IMR-90 (cell line): ENCODE data around the gene ULK1. TPM values are rescaled to one million over a fixed set of nuclear protein-coding genes. Genes with fewer than 3 reads are reported as not detected.
A peak's percentile ranks its signal among the peaks of the same experiment; 100 is the strongest.

Source experiments
- ATAC-seq: fragments of 200-7000 bp; cut with Tn5 transposase; 2 replicates; pipeline ENCODE4 v1.9.1; 2020; ENCODE audit warnings: low read depth, mild to moderate bottlenecking, moderate library complexity
- BruUV-seq: library from RNA; stranded (reverse); fragments of 400-500 nt; replicated peaks from 2 replicates; lab custom pipeline; 2021; lab: Mats Ljungman, UMichigan
- CTCF ChIA-PET: fragments of 300-600 bp; formaldehyde crosslinking; extraction: SDS; loops from one replicate; lab custom pipeline; 2021; ENCODE audit warnings: antibody characterized with exemption; lab: Yijun Ruan, JAX
- POLR2A ChIA-PET: fragments of 300-600 bp; sonication (Branson Sonifier 250); formaldehyde crosslinking; loops from one replicate; lab custom pipeline; 2022; ENCODE audit warnings: antibody characterized with exemption; ENCODE audit not compliant: unreplicated experiment; lab: Charles Lee
- DNase-seq: peaks from one replicate; pipeline ENCODE4 v3.0.0; 2013
- H2AFZ ChIP-seq: replicated peaks from 2 replicates; pipeline ENCODE3; 2013; ENCODE audit warnings: low read length, mild to moderate bottlenecking; ENCODE audit not compliant: poor library complexity
- H2AK5ac ChIP-seq: 2 replicates; pipeline ENCODE4 v1.6.1; 2013; ENCODE audit warnings: low read depth, low read length, inconsistent platforms
- H2AK9ac ChIP-seq: replicated peaks from 2 replicates; pipeline ENCODE3; 2013; ENCODE audit warnings: mild to moderate bottlenecking, low read depth, low read length, moderate library complexity; ENCODE audit not compliant: poor library complexity
- H2BK120ac ChIP-seq: 2 replicates; pipeline ENCODE4 v1.6.1; 2013; ENCODE audit warnings: low read depth, low read length, inconsistent platforms
- H2BK15ac ChIP-seq: 3 replicates; pipeline ENCODE4 v1.6.1; 2013; ENCODE audit warnings: low read depth, low read length, inconsistent platforms
- H2BK20ac ChIP-seq: 2 replicates; pipeline ENCODE4 v1.6.1; 2013; ENCODE audit warnings: low read depth, mild to moderate bottlenecking, inconsistent platforms, low read length, moderate library complexity
- H2BK5ac ChIP-seq: 2 replicates; pipeline ENCODE4 v1.6.1; 2013; ENCODE audit warnings: mild to moderate bottlenecking, low read depth, low read length, inconsistent platforms; ENCODE audit not compliant: poor library complexity, severe bottlenecking
- H3K14ac ChIP-seq: replicated peaks from 2 replicates; pipeline ENCODE4 v1.6.1; 2013; ENCODE audit warnings: low read depth, low read length, inconsistent platforms
- H3K18ac ChIP-seq: 2 replicates; pipeline ENCODE4 v1.6.1; 2013; ENCODE audit warnings: low read depth, low read length, control low read depth
- H3K23ac ChIP-seq: 2 replicates; pipeline ENCODE4 v1.6.1; 2013; ENCODE audit warnings: low read depth, low read length, inconsistent platforms
- H3K27ac ChIP-seq: 2 replicates; pipeline ENCODE4 v1.5.1; 2013; ENCODE audit warnings: mild to moderate bottlenecking, control low read depth, low read length; ENCODE audit not compliant: insufficient read depth
- H3K27me3 ChIP-seq: 2 replicates; pipeline ENCODE4 v1.6.1; 2013; ENCODE audit warnings: low read length; ENCODE audit not compliant: control insufficient read depth, insufficient read depth
- H3K36me3 ChIP-seq: 2 replicates; pipeline ENCODE4 v1.6.1; 2013; ENCODE audit warnings: low read length, mixed read lengths; ENCODE audit not compliant: control insufficient read depth, insufficient read depth
- H3K4ac ChIP-seq: 2 replicates; pipeline ENCODE4 v1.6.1; 2013; ENCODE audit warnings: low read depth, low read length, inconsistent platforms
- H3K4me1 ChIP-seq: 2 replicates; pipeline ENCODE4 v1.6.1; 2013; ENCODE audit warnings: low read length, mixed read lengths; ENCODE audit not compliant: control insufficient read depth, insufficient read depth
- H3K4me2 ChIP-seq: 2 replicates; pipeline ENCODE4 v1.6.1; 2013; ENCODE audit warnings: low read depth, mild to moderate bottlenecking, control low read depth, low read length, moderate library complexity
- H3K4me3 ChIP-seq: 2 replicates; pipeline ENCODE4 v1.5.1; 2013; ENCODE audit warnings: low read depth, mild to moderate bottlenecking, control low read depth, low read length, moderate library complexity; ENCODE audit not compliant: insufficient read depth
- H3K56ac ChIP-seq: 2 replicates; pipeline ENCODE4 v1.6.1; 2013; ENCODE audit warnings: low read length, inconsistent platforms; ENCODE audit not compliant: insufficient read depth; ENCODE audit errors: extremely low read depth
- H3K79me1 ChIP-seq, 2 experiments: 2 replicates each; pipeline ENCODE4 v1.6.1; 2013; ENCODE audit warnings: low read length in 2 of 2, inconsistent platforms in 1 of 2, low read depth in 1 of 2
- H3K9ac ChIP-seq: 2 replicates; pipeline ENCODE4 v1.6.1; 2013; ENCODE audit warnings: low read depth, low read length, control low read depth
- H3K9me1 ChIP-seq: 2 replicates; pipeline ENCODE4 v1.6.1; 2013; ENCODE audit warnings: low read length, inconsistent platforms; ENCODE audit not compliant: insufficient read depth
- H3K9me3 ChIP-seq: 2 replicates; pipeline ENCODE4 v1.6.1; 2013; ENCODE audit warnings: low read length; ENCODE audit not compliant: control insufficient read depth, insufficient read depth
- H4K20me1 ChIP-seq: 2 replicates; pipeline ENCODE4 v1.6.1; 2013; ENCODE audit warnings: low read length, inconsistent platforms; ENCODE audit not compliant: insufficient read depth
- H4K5ac ChIP-seq: 2 replicates; pipeline ENCODE4 v1.6.1; 2013; ENCODE audit warnings: mild to moderate bottlenecking, low read depth, low read length, control low read depth
- H4K8ac ChIP-seq, 2 experiments: 2 replicates each; pipeline ENCODE4 v1.6.1; 2013; ENCODE audit warnings: low read depth in 2 of 2, low read length in 2 of 2, control low read depth in 1 of 2, inconsistent platforms in 1 of 2
- H4K91ac ChIP-seq: 2 replicates; pipeline ENCODE4 v1.6.1; 2013; ENCODE audit warnings: low read depth, low read length, inconsistent platforms; ENCODE audit not compliant: insufficient read depth
- MXI1 ChIP-seq: IDR thresholded peaks from 2 replicates; pipeline ENCODE4 v1.6.1; 2012; ENCODE audit warnings: low read depth, mild to moderate bottlenecking, low read length, moderate library complexity, borderline replicate concordance
- WGBS, 2 experiments: methylation state at CpG; one replicate each; pipeline versions ENCODE4 v1.1.5 to v1.1.7; 2013; ENCODE audit warnings: missing lambda C conversion rate in 2 of 2; ENCODE audit not compliant: insufficient read length in 1 of 2; ENCODE audit errors: extremely low coverage in 2 of 2; 5-methylcytosine and 5-hydroxymethylcytosine counted together
- dilution Hi-C: fragments of 300-500 bp; cut with HindIII; formaldehyde crosslinking; loops from one replicate; pipeline ENCODE4 v1.14.3; 2018; ENCODE audit warnings: low sequenced_read_pairs; ENCODE audit not compliant: unreplicated experiment
- in situ Hi-C: fragments of 300-500 bp; cut with MboI; formaldehyde crosslinking; loops from 3 replicates; pipeline ENCODE4 v1.14.3; 2019; ENCODE audit warnings: low sequenced_read_pairs, inconsistent platforms, mixed read lengths
- intact Hi-C: fragments of 100-400 bp; cut with micrococcal nuclease; formaldehyde crosslinking; loops from 2 replicates; pipeline ENCODE4 v1.10.0; 2022
- polyA plus RNA-seq, 3 experiments: library from polyadenylated mRNA; depleted of rRNA; stranded (reverse); fragments of >200 nt; gene quantifications; 2 replicates each; pipeline ENCODE4 v1.2.3, GENCODE V29; 2012; ENCODE audit warnings: low replicate concordance in 1 of 3
- total RNA-seq: library from RNA; depleted of rRNA; stranded (reverse); fragments of >200 nt; gene quantifications from 2 replicates; pipeline ENCODE4 v1.2.3, GENCODE V29; 2012
- TF ChIP-seq, protein P1 (sequence below): fragments of 150-350 bp; IDR thresholded peaks from 2 replicates; pipeline ENCODE4 v1.6.1; 2017; ENCODE audit warnings: mild to moderate bottlenecking, antibody characterized with exemption, low read length, low read depth

ULK1 gene
- total and polyA plus RNA-seq, 2 of the 4 experiments (the other 2 are of a cell fraction), result 1.8 to 19.2 TPM

DNA sequence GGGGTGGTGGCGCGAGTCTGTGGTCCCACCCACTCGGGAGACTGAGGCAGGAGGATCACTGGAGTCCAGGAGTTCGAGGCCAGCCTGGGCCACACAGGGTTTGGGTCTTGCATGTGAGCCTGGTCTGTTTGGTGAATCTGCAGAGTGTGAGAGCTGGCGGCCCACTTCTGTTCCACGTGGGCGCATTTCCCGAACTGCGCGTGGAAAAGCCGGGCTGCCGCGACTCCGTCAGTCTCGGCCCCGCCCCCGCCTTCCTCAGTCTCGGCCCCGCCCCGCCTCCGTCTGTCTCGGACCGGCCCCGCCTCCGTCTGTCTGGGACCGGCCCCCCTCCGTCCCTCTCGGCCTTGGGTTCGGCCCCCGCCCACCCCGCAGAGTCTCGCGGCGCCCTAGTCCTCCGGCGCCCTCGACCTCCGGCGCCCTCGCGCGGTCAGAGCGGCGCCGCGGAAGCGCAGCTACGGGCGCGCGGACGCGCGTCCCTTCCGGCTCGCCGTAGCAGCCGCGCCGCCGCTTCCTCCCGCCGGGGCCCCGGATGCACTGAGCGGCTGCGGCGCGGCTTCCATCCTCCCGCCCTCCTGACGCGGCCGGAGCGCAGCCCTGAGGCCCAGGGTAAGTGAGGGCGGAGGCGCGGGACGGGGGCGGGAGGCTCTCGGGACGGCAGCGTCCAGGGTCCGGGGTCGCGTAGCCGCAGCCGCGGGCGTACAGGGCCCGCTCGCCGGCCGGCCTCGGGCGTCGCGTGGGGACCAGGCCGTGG is 55.2 kb downstream of the ULK1 start, which contains the start of gene EP400 (continued):
- TF ChIP-seq, protein P1, sequence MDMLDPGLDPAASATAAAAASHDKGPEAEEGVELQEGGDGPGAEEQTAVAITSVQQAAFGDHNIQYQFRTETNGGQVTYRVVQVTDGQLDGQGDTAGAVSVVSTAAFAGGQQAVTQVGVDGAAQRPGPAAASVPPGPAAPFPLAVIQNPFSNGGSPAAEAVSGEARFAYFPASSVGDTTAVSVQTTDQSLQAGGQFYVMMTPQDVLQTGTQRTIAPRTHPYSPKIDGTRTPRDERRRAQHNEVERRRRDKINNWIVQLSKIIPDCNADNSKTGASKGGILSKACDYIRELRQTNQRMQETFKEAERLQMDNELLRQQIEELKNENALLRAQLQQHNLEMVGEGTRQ, result no peak

DNA sequence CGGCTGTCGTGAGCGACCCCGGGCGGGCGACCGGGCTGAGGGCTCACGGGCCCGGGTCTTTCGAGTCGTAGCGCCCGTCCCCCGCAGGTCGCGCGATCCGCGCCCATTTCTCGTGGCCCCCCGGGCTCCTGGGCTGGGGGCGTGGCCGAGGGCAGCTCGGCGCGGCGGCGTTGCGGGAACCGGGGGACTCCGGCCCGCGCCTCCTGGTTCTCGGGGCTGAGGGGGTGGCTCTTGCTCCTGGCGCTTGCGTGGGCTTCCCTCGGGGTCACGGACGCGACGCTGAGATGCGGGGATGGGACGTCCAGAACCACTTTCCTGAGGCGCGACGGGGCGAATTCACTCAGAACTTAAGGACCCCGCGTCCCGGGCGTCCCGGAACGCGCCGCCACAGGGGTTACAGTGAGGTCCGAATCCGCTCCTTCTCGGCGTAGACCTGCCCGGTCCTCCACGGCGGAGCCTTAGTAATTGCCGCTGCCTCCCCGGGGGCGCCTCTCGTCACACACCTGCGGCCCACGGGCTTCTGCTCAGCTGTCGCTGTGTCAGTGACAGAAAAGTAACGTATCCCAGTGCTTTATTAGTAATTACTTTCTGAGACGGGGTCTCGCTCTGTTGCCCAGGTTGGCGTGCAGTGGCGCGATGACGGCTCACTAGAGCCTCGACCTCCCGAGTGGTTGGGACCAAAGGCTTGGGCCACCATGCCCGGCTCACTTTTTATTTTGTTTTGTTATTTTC is 55.9 kb downstream of the ULK1 start:
- no peak overlapping the region for H2BK15ac ChIP-seq
- BruUV-seq, result no TSS peak
- H2AFZ ChIP-seq, result peak overlapping the region; percentile 96
- no peak overlapping the region for H2BK20ac ChIP-seq
- peaks cover 36% of the 10 kb centered on the region for H4K20me1 ChIP-seq
- no peaks in the 10 kb centered on the region; the same call in 1 of the 2 replicates for H3K9me1 ChIP-seq
- no peaks in the 10 kb centered on the region for H3K9me3 ChIP-seq
- peaks cover 2% of the 10 kb centered on the region for H3K4me1 ChIP-seq
- peak overlapping the region; percentile 96 for H3K4me2 ChIP-seq
- H3K9ac ChIP-seq, result peak overlapping the region; percentile 82
- H3K18ac ChIP-seq, result no peak overlapping the region
- DNase-seq, result no peak
- peak overlapping the region; percentile 2; the same call in 1 of the 2 replicates for H2AK5ac ChIP-seq
- H4K5ac ChIP-seq, result no peak overlapping the region
- peak overlapping the region; percentile 72 for H3K27ac ChIP-seq
- peak overlapping the region; percentile 94 for H3K4me3 ChIP-seq
- no peak overlapping the region for H2BK120ac ChIP-seq
- H3K27me3 ChIP-seq, result no peaks in the 10 kb centered on the region
- intact Hi-C loops (loop anchor here (10.0 kb wide), 1 partner anchor 116 kb away; no protein-coding TSS in a partner anchor), in situ Hi-C loops (no loop called here), dilution Hi-C loops (no loop called here)
- H2AK9ac ChIP-seq, result peak overlapping the region; percentile 94
- ChIA-PET POLR2A (no interaction called here), CTCF (no interaction called here)
- ATAC-seq, result peak; percentile 38
- H3K4ac ChIP-seq, result peak overlapping the region; percentile 75
- TF ChIP-seq, protein P1, result no peak
- TF ChIP-seq MXI1, result peak; percentile 6; the same call in 1 of the 2 replicates
- WGBS, 2 experiments, result 0% methylated on average over 24 of the region's 79 CpGs; no CpG with 5 or more reads in 1 of the 2 experiments
- H2BK5ac ChIP-seq, result peak overlapping the region; percentile 55
- no peak overlapping the region; the same call in 1 of the 2 replicates for H4K91ac ChIP-seq
- peak overlapping the region in 1 of 2 experiments; percentile 29; a peak in 2 of 4 replicates for H4K8ac ChIP-seq
- H3K56ac ChIP-seq, result no peak overlapping the region; the same call in 1 of the 2 replicates
- peak overlapping the region; percentile 4; the same call in 1 of the 2 replicates for H3K23ac ChIP-seq
- no peaks in the 10 kb centered on the region for H3K36me3 ChIP-seq
- H3K14ac ChIP-seq, result peak overlapping the region; percentile 15; the same call in 1 of the 2 replicates
- peaks cover 17 to 31% of the 10 kb centered on the region in 2 experiments; a peak in 3 of 4 replicates for H3K79me1 ChIP-seq
